Chondrocyte (in vitro differentiated cells): Measurements from ENCODE around the gene CLDN25. TPM values are rescaled to one million over a fixed set of nuclear protein-coding genes. Genes with fewer than 3 reads are reported as not detected.

Source experiments
- DNase-seq: peaks from one replicate; pipeline ENCODE4 v3.0.0; 2021; ENCODE audit warnings: mixed read lengths, low spot score
- H3K27ac Mint-ChIP-seq: one replicate; pipeline ENCODE4 v1.8.0; 2021; ENCODE audit warnings: mild to moderate bottlenecking, moderate library complexity, mixed read lengths; ENCODE audit not compliant: unreplicated experiment
- H3K27me3 Mint-ChIP-seq: 2 replicates; pipeline ENCODE4 v1.8.0; 2021; ENCODE audit warnings: low read depth, mixed read lengths
- H3K36me3 Mint-ChIP-seq: 2 replicates; pipeline ENCODE4 v1.8.0; 2021; ENCODE audit warnings: low read depth, mixed read lengths
- H3K4me1 Mint-ChIP-seq: 2 replicates; pipeline ENCODE4 v1.8.0; 2021; ENCODE audit warnings: low read depth, mild to moderate bottlenecking, mixed read lengths
- H3K4me3 Mint-ChIP-seq: one replicate; pipeline ENCODE4 v1.8.0; 2021; ENCODE audit warnings: mild to moderate bottlenecking, moderate library complexity, mixed read lengths; ENCODE audit not compliant: unreplicated experiment
- H3K9me3 Mint-ChIP-seq: 2 replicates; pipeline ENCODE4 v1.8.0; 2021; ENCODE audit warnings: low read depth, mixed read lengths
- total RNA-seq: library from RNA; stranded (reverse); gene quantifications from 3 replicates; pipeline ENCODE4 v1.2.1, GENCODE V29; 2021
- TF ChIP-seq, protein P1 (sequence below): fragments of 200-600 bp; sonication (generic); IDR thresholded peaks from 2 replicates; pipeline ENCODE4 v1.5.0; 2021; ENCODE audit warnings: antibody characterized with exemption, mild to moderate bottlenecking, moderate library complexity

The CLDN25 gene
- total RNA-seq, 1 donor from 2014 or later: not detected

DNA sequence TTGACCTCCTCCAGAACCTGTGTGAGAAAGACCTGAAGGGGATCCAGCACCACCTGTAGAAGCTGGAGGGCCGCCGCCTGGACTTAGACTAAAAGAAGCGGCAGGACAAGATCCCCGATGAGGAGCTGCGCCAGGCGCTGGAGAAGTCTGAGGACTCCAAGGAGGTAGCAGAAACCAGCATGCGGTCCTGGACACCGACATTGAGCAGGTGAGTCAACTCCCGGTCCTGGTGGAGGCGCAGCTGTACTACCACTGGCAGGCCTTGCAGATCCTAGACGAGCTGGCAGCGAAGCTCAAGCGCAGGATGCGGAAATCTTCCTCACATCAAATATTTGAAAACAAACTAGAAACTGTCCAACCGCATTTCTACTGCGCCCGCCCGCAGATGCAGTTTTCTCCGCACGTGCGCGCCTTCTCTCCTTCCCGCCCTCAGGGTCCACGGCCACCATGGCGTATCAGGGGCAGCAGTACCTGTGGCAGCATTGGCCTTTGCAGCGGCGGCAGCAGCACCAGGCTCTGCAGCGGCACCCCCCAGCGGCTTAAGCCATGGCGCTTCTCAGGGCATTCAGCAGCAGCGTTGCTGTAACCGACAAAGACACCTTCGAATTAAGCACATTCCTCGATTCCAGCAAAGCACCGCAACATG lies 10.2 kb downstream of the CLDN25 start:
- H3K27me3 Mint-ChIP-seq: peaks cover 5% of the 10 kb centered on the region
- TF ChIP-seq, protein P1, sequence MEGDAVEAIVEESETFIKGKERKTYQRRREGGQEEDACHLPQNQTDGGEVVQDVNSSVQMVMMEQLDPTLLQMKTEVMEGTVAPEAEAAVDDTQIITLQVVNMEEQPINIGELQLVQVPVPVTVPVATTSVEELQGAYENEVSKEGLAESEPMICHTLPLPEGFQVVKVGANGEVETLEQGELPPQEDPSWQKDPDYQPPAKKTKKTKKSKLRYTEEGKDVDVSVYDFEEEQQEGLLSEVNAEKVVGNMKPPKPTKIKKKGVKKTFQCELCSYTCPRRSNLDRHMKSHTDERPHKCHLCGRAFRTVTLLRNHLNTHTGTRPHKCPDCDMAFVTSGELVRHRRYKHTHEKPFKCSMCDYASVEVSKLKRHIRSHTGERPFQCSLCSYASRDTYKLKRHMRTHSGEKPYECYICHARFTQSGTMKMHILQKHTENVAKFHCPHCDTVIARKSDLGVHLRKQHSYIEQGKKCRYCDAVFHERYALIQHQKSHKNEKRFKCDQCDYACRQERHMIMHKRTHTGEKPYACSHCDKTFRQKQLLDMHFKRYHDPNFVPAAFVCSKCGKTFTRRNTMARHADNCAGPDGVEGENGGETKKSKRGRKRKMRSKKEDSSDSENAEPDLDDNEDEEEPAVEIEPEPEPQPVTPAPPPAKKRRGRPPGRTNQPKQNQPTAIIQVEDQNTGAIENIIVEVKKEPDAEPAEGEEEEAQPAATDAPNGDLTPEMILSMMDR: no peak

DNA sequence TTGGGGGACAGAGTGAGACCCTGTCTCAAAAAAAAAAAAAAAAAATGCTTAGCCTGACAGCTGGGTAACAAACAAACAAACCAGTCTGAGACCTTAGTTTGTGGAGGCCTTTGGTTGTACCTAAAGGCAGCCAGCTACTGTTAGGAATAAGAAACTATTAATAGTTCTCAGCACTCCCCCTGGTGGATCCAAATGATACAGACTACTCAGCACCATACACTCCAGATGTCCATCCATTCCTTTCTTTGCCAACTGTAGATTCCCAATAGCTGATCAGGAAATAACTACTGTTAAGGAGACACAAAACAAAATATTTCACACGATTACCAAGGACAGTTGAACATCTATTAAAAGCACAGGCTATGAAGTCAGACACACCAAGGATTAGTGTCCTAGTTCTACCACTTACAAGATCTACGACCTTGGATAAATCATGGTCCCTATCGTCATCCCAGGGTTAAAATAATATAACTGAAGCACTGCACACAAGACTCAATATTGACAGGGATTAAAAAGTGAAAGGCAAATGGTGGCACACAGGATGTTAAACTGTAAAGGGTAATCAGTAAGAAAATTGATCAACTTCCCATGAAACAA lies 17.2 kb downstream of the CLDN25 start:
- H3K4me3 Mint-ChIP-seq: no peak overlapping the region
- DNase-seq: no peak
- TF ChIP-seq, protein P1: peak; percentile 82

More for the DNA sequence above, 10.2 kb downstream of the CLDN25 start:
- no peaks in the 10 kb centered on the region for H3K9me3 Mint-ChIP-seq
- H3K36me3 Mint-ChIP-seq: no peaks in the 10 kb centered on the region
- no peak overlapping the region for H3K27ac Mint-ChIP-seq
- DNase-seq: no peak
- H3K4me1 Mint-ChIP-seq: no peaks in the 10 kb centered on the region
- H3K4me3 Mint-ChIP-seq: no peak overlapping the region

DNA sequence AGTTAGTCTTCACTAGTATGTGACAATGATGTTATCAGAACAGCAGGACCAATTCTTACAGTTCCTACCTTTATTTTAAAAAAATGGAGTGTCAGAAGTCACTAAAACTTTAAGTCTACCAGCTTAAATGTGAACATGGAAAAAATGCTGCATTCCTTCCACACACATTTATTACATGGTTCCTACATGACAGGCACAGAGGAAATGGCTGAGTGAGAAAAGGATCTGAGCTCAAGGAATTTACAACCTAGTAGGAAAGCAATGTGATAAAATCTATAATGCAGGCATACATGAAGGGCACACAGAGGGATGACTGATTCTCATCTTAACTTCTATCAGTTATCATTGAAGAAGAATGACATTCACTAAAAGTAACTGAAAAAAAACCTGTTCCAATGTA lies 23.0 kb downstream of the CLDN25 start:
- DNase-seq: no peak
- H3K4me1 Mint-ChIP-seq: peaks cover 21% of the 10 kb centered on the region
- TF ChIP-seq, protein P1: no peak

More for the DNA sequence above, 17.2 kb downstream of the CLDN25 start:
- peaks cover 14% of the 10 kb centered on the region for H3K36me3 Mint-ChIP-seq
- H3K9me3 Mint-ChIP-seq: no peaks in the 10 kb centered on the region
- H3K4me1 Mint-ChIP-seq: no peaks in the 10 kb centered on the region
- no peaks in the 10 kb centered on the region for H3K27me3 Mint-ChIP-seq
- no peak overlapping the region for H3K27ac Mint-ChIP-seq

DNA sequence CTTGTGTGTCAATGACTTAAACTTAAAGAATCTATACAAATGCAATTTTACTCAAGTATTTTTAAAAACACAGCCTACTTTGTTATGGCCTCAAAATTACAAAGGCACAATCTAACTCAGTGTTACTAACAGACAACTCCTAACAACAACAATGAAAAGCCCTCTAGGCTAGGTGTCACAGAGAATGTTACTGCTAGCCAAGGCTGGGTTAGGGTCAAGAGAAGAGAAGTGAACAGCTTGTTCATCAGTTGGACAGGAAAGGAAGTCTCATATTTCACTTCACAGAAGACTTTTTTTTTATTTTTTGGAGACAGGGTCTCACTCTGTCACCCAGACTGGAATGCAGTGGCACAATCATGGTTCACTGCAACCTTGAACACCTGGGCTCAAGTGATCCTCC lies 26.0 kb downstream of the CLDN25 start:
- DNase-seq: no peak
- Mint-ChIP-seq H3K27me3 (no peaks in the 10 kb centered on the region), H3K4me1 (peaks cover 21% of the 10 kb centered on the region), H3K4me3 (no peak overlapping the region), H3K36me3 (peaks cover 38% of the 10 kb centered on the region), H3K9me3 (no peaks in the 10 kb centered on the region), H3K27ac (no peak overlapping the region)
- TF ChIP-seq, protein P1: no peak

More for the DNA sequence above, 23.0 kb downstream of the CLDN25 start:
- Mint-ChIP-seq H3K27ac (no peak overlapping the region), H3K27me3 (no peaks in the 10 kb centered on the region), H3K9me3 (no peaks in the 10 kb centered on the region), H3K36me3 (peaks cover 31% of the 10 kb centered on the region), H3K4me3 (no peak overlapping the region)

DNA sequence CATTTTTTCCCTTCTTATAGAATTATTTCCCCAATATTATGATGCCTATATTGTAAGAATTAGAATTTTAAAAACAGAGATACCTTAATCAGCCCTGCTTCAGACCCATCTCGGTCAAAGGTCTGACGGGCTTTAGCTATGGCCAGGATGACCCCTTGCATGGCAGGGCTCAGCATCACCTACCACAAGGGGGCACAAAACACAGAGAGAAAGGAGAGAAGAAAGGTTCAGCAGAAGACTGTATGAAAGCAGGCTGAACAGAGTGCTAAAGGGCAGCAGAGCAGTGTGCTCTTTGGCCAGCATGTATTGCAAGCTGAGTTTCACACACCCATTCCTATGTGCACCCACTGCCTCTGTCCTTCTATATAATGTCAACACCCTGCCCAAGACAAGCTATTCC lies 26.8 kb downstream of the CLDN25 start:
- Mint-ChIP-seq H3K9me3 (no peaks in the 10 kb centered on the region), H3K4me1 (peaks cover 21% of the 10 kb centered on the region), H3K27me3 (no peaks in the 10 kb centered on the region), H3K4me3 (no peak overlapping the region), H3K27ac (peak overlapping the region; percentile 68), H3K36me3 (peaks cover 37% of the 10 kb centered on the region)
- DNase-seq: no peak
- TF ChIP-seq, protein P1: peak; percentile 72
